HG02840 (cell line): ENCODE results near the gene CCDC92B.
"Not testable (repeated sequence)": the region's sequence is repeated elsewhere in the genome, so short reads cannot be mapped to it uniquely, and the experiment has no call there.

ENCODE experiments used
- ATAC-seq: cut with Tn5 transposase; IDR thresholded peaks from one replicate; pipeline ENCODE4 v1.9.1; 2021; ENCODE audit warnings: mild to moderate bottlenecking, moderate library complexity, moderate number of reproducible peaks; ENCODE audit not compliant: unreplicated experiment, low FRiP score

The CCDC92B gene

DNA sequence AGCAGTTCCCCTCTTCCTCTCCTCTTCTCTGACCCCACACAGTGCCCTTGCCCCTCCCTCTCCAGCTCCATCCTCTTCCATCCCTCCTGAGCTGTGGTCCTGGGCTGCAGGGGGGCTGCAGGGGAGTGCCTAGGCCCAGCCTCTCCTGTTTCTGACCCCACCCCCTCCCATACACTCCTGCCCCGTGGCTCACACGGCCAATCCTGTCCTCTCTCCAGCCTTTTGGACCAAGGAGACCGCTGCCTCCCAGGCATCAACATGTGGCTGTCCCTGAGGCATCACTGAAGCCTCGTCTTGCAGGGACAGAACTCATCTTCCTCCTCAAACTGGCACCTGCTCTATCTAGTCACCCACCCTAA is 44.6 kb downstream of the CCDC92B start:
- no peak for ATAC-seq

DNA sequence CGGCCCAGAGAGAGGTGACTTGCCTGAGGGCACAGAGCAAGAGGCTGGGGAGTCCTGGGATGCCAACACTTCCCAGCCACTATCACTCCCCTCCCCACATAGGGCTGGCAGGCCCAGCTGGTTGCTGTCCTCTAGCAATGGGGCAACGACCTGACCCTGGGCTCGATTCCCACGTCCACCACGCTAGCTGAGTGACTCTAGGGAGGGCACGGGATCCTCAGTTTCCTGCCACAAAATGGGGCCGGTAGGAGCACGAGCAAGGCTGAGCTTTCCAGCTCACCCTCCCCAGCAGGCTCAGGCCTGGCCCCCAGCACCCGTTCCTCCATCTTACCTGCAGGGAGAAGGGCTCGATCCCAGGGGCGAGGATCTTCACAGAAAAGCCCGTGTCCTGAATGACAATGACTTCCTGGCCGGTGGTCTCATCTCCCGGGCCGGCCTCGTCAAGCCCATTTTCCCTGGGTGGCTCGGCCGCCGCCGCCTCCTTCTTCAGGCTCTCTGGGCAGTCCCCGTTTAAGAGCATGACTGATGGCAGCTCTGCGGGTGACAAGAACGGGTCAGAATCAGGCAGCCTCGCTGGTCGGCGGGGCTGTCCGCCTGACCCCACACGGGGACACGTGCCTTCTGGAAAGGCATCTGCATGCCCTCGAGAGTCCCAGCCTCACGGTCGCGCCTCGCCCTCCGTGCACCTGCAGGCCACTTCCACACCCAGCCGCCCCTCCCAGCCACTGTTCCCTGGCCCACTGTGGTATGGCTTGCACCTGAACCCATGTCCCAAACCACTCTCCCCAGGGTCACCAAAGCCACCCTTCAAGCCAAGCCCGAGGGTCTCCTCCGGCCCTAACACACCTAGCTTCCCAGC is 45.2 kb downstream of the CCDC92B start:
- no peak for ATAC-seq

- ATAC-seq, result no peak
Measured at GRCh38 chr17:2703606-2704005, 45.8 kb downstream of the CCDC92B start.

GRCh38 chr17:2703181-2703580 is 46.3 kb downstream of the CCDC92B start:
- no peak for ATAC-seq

- no peak for ATAC-seq
Measured at GRCh38 chr17:2701996-2702741, 47.3 kb downstream of the CCDC92B start.

DNA sequence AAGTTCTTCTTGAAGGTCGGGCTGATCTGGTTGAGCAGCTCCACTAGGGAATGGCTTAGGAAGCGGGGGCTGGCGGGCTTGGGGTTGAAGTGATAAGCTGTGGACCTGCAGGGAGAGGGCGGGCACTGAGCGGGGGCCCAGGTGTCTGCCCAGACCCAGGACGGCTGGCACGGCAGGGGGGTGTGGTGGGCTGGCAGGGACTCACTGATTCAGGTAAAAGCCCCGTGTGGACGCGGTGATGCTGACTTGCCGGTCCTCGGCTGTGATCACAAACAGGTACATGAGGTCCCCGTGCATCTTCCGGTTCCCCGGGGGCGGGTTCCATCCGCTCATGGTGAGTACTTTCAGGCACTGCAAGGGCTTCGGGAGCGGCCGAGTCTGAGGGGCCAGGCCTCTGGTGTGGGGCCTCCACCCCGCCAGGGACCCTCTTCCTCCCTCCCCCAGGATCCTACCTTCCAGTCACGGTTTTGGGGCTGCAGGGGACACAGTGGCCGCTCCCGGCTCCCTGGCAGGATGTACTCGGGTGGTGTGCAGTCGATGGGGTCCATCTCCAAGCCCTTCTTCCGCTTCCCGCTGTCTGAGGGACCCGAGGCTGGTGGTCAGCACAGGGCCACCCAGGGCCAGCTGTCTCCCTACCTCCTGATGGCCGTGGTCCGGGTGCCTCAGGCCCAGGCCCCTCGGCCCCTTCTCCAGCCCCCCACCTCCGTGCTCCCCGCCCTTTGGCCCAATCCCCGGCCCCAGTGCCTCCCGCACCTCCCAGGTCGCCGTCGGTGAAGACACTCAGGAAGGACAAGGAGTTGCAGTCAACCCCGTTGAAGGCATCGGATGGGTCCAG is 48.1 kb downstream of the CCDC92B start:
- no peak for ATAC-seq

DNA sequence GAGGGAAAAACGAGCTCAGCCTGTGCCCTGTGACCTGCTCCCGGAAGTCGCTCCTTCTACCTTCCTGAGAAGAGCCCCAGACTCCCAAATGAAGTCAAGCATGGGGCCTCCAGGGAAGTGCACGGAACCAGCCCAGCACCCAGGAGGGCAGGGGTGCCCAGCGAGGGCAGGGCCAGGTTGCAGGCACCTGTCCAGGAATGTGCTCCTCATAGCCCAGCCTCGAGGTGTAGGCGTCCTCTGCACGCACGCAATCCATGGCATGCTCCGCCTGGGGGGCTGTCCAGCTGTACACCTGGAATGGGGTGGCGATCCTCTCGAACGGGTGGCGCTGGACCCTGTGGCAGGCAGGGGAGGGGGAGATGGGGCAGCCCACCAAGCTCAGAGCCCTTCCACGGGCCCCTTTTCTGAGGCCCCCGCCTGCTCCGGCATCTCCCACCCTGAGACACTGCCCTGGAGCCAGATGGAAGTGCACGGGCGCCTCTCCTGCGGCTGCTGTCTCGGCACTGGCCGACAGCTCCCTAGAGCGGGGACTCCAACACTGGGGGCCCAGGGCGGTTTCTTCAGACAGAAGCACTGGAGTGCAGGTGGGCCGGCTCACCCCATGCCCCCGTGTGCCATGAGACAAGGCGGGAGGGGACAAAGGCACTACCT is 48.8 kb downstream of the CCDC92B start:
- ATAC-seq, result no peak

DNA sequence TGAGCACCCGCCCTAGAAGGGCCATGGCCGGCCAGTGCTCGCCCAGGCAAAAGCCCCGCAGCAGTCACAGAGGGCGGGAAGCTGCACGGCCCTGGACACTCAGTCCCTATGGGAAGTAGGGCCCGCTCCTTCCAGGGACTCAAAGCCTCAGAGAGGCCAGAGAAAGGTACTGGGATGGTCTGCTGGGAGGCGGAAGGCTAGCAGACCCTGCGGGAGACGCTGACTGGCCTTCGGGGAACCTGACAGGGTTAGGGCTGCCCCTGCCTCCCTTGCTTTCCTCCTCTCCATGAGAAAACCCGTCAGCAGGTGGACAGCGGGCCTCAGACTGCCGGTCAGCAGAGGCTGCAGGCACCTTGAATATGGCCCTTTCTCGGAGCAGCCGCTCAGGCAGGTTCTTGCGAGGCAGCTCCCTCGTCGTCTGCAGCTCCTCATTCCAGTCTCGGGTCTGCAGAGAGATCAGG is 49.4 kb downstream of the CCDC92B start:
- no peak for ATAC-seq

DNA sequence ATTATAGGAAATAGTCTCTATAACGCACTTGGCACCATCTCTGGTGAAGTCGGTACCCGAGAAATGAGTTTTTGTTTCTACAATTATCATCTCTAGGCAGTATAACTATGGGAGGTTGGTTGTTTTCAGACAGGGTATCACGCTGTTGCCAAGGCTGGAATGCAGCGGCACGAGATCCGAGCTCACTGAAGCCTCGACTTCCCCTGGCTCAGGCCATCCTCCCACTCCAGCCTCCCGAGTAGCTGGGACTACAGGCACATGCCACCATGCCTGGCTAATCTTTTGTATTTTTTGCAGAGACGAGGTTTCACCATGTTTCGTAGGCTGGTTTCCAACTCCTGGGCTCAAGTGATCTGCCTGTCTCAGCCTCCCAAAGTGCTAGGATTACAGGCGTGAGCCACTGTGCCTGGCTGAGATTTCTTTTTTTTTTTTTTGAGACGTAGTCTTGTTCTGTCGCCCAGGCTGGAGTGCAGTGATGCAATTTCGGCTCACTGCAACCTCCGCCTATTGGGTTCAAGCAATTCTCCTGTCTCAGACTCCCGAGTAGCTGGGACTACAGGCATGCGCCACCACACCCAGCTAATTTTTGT is 50.1 kb downstream of the CCDC92B start:
- ATAC-seq, result not testable (repeated sequence)

- ATAC-seq, result no peak
Measured at GRCh38 chr17:2697611-2698162, 51.8 kb downstream of the CCDC92B start.

GRCh38 chr17:2695961-2696760 is 53.3 kb downstream of the CCDC92B start:
- ATAC-seq, result no peak

DNA sequence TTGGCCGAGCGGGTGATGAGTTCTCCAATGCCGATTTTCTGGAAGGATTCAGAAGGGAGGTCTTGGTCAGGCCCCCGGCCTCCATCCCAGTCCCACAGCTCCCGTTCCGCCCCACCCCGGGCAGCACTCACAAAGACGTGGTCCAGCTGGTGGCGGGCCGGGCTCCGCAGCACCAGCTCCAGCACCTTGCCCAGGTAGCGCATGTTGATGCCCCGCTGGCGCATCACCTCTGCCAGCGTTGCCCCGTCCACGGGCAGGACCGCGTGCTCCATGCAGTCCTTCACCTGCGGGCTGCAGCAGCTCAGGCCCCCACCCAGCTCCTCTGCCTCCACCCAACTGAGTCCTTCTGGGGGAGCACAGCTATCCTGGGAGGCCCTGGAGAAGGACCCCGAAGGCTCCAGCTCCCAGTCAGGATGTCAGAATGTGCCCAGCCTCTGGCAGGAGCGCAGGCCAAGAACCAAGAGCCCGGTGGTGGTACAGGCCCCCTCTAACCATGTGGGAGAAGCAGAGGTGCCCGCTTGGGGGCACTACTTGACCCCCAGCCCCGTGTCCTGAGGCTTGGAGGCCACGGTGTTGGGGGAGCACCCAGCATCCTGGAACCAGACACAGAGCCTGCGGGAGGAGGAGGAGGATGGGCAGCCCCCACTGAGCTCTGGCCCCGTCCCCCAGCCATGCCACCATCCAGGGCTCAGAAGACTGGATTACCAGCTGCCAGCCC is 54.0 kb downstream of the CCDC92B start:
- no peak for ATAC-seq

DNA sequence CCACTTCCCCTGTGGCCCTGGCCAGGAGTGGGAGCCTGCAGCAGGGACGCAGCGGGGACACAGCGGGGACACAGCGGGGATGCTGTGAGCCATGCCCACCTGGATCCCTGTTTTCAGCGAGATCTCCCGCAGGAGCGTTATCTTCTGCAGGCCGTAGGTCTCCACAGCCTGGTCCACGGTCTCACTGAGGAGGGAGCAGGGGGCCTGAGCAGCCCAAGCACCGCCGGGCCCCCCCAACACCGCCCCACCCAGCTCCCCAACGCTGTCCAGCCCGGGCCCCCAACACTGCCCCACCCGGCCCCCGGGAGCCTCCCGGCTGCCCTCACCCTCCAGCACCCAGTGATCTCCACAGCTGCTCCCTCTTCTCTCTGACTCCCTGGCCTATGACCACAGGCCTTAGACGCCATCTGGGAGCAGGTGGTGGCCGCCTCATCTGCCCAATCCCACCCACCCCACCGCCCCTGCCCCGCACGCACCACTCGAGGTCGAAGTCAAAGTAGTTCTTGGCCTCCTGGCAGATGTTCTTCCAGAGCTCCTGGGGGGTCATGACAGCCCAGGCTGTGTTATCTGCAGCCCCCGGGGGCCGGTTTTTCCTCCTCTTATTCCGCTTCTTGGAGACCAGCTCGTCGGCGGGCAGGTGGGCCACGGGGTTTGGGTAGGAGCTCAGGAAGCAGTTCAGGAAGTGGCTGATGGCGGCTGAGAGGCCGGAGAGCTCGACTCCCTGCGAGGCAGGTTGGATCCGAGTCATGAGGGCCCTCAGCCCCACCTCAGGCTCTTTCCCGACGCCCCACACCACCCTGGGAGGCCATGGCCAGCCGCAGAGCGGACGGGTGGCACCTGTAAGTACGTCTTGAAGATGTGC is 54.8 kb downstream of the CCDC92B start:
- ATAC-seq, result no peak

- ATAC-seq, result no peak
Measured at GRCh38 chr17:2693561-2694380, 55.7 kb downstream of the CCDC92B start.

DNA sequence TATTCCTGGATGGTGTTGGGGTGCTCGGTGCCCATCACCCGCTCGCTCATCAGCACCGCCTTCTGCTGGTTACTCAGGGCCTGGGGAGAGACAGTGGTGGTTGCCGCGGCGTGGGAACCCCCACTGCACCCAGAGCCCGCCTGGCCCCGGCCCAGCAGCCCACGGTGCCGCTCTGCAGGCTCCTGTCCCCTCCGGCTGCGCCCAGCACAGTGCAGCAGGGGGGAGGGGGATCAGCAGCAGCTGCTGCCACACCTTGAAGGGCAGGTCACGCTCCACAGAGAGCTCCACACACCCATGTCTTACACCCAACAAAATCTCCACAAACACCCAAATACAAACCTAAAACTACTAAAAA is 56.7 kb downstream of the CCDC92B start:
- no peak for ATAC-seq

- ATAC-seq, result no peak
Measured at GRCh38 chr17:2691965-2692780, 57.3 kb downstream of the CCDC92B start.
